ENCODE results near the gene HDAC1.

- TF ChIP-seq CTCF (conservative IDR thresholded peaks at IDR 0.05; ENCODE audit: low read depth, low read length) (no peak), MXI1 (IDR thresholded peaks at IDR 0.05; ENCODE audit: borderline replicate concordance, low read depth, low read length) (no peak), CHD1 (IDR thresholded peaks at IDR 0.05; ENCODE audit: low read depth, low read length) (no peak), RAD21 (IDR thresholded peaks at IDR 0.05; ENCODE audit: low read length) (no peak), MAFK (IDR thresholded peaks at IDR 0.05; ENCODE audit: low read depth, low read length) (no peak), POLR2A (IDR thresholded peaks at IDR 0.05; ENCODE audit: low read depth, low read length) (no peak), ELK1 (IDR thresholded peaks at IDR 0.05; ENCODE audit: borderline replicate concordance, low read depth, low read length) (no peak), CEBPB (IDR thresholded peaks at IDR 0.05; ENCODE audit: low read depth, low read length) (no peak), USF2 (IDR thresholded peaks at IDR 0.05; ENCODE audit: low read depth, low read length) (no peak), RFX5 (IDR thresholded peaks at IDR 0.05; ENCODE audit: low read depth, low read length) (no peak), SMC3 (IDR thresholded peaks at IDR 0.05; ENCODE audit: low read depth, low read length) (no peak), BHLHE40 (IDR thresholded peaks at IDR 0.05; ENCODE audit: low read depth, low read length) (no peak), FOS (IDR thresholded peaks at IDR 0.05; ENCODE audit: low read depth, low read length) (no peak), RCOR1 (IDR thresholded peaks at IDR 0.05; ENCODE audit: insufficient replicate concordance, low read length) (no peak)
These were observed 61.0 kb downstream of the HDAC1 start for GRCh38 chr1:32352831-32353383.

Measured in IMR-90 (cell line).